GM21576 (cell line): ENCODE data around the gene KIF26A.
"Not testable (repeated sequence)": the region's sequence is repeated elsewhere in the genome, so short reads cannot be mapped to it uniquely, and the experiment has no call there.

Experiments
- ATAC-seq: cut with Tn5 transposase; IDR thresholded peaks from one replicate; pipeline ENCODE4 v1.9.1; 2021; ENCODE audit warnings: mild to moderate bottlenecking, moderate library complexity; ENCODE audit not compliant: unreplicated experiment

KIF26A gene

DNA sequence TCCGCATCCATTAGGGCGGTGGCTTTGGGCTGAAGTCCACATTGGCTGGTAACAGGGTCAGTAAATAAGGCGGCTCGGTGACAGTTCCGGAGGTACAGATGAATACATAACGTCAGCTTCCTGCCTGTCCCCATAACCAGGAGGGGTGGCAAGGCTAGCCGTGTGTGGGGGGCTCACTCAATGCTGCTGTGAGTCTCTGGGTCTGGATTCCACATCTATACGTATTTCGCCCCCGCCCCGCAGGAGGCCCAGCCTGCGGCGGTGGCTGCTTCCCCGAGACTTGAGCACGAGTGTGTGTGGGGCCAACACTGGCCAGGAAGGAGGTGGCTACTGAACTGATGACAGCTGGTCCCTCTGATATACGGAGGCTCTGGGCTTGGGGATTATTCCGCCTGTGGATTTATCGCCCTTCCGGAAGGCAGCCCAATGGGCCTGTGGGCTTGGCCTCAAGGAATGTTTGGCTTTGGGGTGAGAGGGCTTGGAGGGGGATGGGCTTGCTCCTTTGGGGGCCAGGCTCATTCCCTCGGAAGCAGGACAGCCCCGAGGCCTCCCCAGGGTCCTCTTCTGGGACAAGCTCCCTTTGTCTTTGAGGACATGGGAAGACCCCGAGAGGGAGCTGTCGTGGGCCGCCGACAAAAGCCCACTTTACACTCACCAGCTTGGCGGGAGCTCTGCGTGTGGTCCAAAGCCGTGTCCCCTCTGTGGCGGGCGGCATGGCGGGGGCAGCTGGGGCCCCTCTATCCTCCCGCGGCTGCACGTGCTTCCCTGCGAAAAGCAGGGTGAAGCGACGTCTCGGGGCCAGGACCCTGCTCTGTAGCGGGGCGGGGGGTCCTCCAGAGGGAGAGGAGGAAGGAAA lies 82.1 kb downstream of the KIF26A start:
- ATAC-seq = no peak

DNA sequence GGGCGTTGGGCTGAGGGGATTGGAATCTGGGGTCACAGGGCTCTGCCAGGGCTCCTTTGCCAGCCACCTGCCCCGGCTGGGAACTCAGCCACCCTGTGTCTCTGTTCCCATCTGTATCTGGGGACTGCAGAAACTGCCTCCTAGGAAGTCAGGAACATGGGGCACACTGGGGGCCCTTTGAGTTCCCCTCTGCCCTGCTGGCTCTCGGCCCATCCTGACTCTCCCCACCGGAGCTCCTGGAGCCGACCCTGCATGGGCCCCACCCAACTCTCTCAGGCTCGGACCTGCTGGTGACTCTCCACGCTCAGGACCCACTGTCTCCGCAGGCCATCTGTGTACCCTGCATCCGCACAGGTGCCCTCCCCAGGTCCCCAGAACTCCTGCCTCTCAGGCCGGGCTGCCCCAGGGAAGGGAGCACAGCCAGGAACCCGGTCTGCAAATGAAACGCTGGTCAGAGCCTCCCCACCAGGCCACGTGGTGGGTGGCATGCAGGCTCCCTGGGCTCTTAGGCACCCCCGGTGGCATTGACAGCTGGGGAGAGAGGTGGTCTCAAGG lies 82.8 kb downstream of the KIF26A start:
- no peak for ATAC-seq

DNA sequence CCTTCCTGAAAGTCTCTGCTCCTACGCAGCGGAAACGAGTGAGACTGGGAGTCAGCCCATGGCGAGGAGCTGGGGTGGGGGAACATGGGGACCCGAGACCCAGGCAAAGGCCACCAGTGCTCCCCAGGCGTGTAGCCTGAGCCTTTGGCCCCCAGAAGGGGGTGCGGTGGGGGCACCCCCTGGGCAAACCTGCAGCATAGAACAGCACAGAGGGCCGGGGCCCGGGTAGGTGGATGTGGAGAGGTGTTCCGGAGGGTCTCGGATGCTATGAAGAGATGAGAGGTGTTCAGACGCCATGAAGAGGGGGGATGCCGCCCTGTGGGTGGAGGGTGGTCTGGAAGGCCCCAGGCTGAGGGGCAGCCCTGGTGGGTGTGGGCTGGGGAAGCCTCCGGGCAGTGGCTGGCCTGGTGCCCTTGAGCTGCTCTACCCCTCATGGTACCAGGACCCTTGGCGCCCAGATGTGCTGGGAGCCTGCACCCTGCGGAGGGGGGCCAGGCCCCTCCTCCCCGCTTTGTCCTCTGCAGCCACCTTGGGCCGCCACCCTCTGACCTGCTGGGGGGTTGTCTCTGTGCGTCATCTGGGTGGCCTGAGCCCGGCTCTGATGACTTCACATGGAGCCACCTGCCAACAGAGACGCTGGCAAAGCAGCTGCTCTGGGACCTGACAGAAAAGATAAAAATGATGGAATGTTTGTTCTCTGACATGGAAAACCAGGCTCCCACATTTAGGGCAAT lies 83.4 kb downstream of the KIF26A start:
- no peak for ATAC-seq

DNA sequence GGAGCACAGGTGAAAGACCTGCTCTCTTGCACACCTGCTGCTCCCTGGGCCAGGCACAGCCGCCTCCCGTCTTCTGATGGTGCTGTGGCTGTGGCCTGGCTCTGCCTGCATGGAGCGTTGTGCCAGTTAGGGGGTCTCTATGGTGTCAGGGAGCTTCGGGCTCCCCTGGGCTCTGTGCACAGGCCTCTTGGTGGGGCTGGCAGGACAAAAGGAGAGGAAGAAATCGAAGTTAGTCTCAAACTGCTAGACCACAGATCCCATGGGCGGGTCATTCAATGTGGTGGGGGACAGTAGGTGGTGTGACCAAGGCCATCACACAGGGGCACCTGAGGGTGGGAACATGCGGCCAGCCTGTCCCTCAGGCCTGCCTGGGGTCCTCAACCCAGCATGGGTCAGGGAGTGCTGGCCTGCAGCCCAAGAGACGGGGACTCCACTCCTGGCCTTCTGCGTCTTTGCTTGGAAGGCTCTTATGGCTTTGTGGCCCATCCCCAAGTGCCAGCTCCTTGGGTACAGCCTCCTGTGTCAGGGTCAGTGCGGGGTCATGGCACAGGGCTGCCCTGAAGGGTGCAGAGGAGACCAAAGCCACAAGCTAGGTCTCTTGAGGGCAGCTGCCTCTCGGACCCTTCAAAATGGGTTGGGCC lies 84.1 kb downstream of the KIF26A start:
- no peak for ATAC-seq

DNA sequence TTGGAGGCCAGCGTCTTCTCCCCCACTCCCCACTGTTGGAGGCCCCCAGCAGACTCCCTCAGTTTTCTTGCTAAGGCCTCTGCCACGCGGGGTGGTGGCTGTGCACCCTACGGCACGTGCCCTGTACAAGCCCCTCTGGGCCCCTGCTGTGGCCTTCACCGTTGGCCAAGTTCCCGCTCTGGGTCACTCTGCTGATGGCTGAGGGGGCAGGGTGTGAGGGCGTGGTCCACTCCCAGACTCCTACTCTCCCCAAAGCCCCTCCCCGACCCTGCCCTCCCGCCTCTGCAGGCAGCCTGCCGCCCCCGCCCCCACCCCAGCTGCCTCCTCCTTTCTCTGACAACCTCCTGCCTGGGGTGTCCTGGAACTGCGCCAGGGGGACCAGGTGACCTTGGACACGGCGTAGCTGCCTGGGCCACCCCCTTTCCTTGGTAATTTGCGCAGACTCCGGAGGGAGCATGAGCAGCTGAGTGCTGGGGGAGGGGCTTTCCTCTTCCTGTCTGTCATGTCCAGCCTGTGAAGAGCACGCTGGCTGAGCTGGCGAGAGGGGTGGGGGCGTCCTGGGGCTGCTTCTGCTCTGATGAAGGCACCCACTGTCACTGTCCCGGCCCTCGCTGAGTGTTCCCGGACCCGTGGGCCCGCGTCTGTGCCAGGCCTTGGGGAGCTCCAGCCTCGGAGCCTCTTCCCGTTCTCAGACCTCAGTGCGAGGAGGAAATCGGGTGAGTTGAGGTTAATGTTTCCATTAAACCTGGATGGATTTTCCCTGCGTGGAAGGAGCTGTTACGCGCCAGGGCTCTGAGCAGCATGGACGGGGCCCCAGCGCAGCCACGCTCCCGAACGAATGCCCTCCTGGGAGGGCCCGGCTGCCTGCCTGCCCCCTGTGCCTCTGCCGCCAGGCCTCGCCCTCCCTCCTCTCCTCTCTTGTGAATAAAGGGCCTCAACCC lies 85.0 kb downstream of the KIF26A start:
- ATAC-seq = no peak

DNA sequence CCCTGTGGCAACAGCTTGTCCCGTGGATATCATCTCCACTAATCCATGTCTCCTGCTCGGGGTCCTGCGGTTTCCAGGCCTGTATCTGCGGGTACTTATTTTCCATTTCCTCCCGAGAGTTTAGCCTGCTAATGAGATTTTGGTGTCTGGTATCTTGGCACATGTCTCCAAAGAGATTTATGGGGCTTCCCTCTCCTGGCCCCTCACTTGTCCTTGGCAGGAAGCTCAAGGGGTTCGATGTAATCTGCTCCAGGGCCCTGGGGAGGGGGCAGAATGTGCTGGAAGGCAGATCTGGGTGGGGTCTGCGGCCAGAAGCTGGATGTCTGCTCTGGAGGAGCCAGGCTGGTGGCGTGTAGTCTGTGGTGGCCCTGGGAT lies 85.7 kb downstream of the KIF26A start:
- ATAC-seq = no peak

DNA sequence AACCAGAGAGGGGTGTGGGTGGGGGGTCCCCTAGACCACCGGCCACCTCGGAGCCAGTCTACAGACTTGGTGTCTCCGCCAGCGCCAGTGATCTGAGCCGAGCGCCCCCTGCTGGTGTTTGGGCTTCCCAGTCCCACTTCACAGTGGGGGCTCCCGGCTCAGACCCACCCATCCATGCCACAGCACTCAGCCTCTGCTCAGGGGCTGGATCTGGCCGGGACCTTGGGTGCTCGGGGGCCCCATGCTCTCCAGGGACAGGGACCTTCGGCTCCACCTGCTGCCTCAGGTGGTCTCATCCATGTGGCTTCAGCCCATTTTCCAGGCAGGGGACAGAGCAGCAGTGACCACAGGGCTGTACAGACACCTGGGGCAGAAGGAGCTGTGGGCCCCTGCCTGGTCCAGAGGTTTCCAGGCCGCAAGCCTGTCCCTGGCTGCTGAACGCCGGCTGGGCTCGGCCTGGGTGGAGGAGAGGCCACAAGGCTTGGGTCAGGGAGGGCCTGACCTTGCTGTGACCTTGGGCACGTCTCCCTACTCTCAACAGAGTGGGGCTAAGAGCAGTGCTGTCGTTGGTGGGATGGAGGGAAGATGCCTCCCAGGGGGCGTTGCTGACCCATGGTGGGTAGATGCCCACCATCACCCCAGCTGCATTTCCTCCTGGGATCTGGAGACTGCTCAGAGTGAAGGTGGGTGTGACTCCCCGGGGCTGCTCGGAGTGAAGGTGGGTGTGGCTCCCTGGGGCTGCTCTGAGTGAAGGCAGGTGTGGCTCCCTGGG lies 86.3 kb downstream of the KIF26A start:
- no peak for ATAC-seq

DNA sequence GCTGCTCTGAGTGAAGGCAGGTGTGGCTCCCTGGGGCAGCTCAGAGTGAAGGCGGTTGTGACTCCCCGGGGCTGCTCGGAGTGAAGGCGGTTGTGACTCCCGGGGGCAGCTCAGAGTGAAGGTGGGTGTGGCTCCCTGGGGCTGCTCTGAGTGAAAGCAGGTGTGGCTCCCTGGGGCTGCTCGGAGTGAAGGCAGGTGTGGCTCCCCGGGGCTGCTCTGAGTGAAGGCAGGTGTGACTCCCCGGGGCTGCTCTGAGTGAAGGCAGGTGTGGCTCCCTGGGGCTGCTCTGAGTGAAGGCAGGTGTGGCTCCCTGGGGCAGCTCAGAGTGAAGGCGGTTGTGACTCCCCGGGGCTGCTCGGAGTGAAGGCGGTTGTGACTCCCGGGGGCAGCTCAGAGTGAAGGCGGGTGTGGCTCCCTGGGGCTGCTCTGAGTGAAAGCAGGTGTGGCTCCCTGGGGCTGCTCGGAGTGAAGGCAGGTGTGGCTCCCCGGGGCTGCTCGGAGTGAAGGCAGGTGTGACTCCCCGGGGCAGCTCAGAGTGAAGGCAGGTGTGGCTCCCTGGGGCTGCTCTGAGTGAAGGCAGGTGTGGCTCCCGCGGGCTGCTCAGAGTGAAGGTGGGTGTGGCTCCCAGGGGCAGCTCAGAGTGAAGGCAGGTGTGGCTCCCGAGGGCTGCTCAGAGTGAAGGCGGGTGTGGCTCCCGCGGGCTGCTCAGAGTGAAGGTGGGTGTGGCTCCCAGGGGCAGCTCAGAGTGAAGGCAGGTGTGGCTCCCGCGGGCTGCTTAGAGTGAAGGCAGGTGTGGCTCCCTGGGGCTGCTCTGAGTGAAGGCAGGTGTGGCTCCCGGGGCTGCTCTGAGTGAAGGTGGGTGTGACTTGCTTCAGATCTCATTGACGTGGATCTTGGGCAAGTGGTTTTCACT lies 87.1 kb downstream of the KIF26A start:
- ATAC-seq = not testable (repeated sequence)

DNA sequence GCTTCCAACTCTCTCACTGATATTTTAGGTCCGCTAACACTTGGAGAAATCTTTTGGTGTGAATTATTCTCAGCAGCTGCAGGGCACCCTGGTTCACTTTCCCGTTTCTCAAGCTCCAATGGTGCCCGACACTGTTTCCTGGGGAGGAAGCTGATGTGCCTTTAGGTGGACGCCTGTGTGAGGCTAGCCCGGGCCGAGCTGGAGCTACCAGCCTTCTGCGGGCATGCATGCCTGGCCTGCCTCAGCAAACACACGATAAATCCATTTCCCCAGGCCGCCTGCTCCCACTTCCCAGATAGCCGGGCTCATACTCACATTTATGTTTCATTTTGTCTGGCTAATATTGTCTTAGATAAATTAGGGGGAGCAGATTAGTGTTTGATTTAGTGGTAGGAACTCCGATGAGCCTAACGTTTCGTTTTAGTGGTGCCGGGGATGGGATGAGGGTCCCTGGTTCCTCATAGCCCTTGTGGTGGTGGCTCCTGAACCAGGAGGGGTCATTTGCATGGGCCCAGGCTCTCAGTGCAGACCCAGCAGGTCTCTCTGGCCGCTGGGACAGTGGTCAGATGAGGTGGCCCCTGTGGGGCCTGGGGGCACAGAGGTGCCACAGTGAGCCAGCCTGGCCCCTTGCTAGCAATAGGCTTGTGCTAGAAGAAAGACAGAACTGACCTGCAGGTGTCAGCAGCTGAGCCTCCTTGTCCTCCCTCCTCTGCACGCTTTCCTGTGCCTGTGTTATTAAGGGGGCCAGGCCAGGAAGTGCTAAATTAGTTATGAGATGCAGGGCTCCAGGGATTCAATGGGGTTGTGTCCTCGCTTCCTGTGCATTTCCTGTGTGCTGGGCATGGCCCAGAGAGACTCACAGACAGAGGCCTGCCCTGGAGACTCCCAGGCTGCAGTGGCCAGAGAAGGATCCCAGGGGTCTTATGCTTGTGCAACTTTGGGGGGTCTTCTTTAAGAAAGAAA lies 88.3 kb downstream of the KIF26A start:
- no peak for ATAC-seq

DNA sequence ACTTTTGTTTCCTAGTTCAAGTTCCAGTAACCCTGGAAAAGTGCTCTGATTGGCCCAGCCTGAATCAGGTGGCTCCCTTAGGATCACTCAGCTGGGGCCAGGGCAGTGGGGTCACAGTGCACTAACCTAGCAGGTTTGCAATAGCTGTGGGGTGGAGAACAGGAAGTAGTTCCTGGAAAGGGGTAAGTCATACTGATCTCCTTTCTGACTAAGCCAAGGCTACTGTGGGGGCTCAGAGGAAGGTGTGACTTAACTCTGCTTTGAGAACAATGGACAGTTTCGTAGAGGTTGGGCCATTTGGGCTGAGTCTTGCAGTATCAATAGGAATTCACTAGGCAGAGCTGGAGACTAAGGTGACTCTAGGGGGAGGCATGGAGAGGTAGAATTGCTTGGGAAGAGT lies 89.4 kb downstream of the KIF26A start:
- no peak for ATAC-seq

DNA sequence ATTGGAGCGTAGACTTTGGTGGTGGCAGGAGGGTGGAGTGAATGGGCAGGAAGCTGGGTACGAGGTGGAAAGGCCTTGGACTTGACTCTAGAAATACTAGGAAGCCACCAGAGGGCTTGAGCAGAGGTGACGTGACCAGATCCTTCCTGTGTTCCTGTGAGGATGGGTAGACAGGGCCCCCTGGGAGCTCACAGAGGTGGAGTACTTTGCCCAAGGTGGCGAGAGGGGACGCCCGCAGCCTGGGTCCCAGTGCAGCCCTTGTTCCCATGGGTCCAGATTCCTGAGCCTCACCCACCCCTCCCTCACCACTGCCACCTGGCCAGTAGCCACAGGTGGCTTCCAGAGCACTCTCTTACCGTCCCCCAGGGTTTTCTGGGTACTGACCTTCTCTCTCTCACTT lies 89.8 kb downstream of the KIF26A start:
- no peak for ATAC-seq

DNA sequence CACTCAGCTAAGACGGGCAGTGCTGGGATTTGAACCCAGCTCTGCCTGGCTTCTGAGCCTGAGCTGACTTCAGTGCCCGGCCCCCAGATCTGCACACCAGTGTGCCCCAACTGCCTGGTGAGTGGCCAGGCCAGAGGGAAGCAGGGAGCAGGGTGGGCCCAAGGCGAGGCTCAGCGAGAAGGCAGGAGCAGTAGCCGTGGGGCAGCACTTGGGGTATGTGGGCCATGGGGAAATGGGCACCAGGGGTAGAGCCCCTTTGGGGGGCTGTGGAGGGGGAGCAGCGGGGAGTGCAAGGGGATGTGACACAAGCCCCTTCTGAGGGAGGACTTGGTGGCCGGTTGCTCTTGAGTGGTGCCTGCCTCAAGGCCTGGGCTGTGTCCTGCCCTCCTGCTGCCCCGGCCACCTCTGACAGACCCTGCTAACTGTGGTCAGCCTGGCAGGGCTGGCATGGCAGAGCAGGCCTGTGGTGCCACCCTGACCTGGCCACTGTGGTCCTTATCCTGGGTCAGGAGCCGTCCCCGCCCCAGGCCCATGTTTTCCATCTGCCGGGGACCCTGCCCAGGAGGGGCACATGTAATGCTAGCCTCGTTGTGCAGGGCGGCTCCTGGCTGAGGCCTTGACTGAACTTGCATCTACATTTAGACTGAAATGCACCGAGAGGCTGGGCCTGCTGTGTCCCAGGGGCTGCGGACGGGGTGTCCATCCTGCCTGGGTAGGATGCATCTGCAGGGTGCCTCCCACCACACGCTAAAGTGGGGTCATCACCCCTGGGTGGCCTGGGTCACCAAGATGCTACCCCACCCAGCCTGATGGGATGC lies 90.5 kb downstream of the KIF26A start:
- no peak for ATAC-seq

DNA sequence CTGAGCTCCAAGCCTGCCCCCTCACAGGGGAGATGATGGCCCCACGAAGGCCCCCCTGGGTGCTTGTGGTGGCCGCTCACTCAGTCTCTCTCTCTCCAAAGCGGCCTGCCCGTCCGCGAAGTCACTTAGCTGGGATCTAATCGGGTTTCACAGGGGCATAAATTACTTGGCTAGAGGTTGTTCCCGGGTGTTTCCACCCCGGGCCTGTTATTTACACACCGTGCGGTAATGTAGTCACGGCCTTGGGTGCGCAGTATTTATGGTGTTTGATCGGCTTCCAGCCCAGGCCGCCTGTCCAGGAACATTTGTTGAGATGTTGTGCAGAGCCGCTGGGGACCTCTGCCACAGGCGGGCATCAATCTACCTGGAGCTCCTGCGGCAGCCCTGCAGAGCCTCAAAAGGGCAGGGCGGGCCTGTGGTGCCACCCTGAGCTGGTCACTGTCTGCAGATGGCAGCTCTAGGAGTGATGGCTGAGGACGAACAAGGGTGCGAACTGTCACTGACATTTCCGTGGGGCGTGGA lies 91.2 kb downstream of the KIF26A start:
- ATAC-seq = no peak

DNA sequence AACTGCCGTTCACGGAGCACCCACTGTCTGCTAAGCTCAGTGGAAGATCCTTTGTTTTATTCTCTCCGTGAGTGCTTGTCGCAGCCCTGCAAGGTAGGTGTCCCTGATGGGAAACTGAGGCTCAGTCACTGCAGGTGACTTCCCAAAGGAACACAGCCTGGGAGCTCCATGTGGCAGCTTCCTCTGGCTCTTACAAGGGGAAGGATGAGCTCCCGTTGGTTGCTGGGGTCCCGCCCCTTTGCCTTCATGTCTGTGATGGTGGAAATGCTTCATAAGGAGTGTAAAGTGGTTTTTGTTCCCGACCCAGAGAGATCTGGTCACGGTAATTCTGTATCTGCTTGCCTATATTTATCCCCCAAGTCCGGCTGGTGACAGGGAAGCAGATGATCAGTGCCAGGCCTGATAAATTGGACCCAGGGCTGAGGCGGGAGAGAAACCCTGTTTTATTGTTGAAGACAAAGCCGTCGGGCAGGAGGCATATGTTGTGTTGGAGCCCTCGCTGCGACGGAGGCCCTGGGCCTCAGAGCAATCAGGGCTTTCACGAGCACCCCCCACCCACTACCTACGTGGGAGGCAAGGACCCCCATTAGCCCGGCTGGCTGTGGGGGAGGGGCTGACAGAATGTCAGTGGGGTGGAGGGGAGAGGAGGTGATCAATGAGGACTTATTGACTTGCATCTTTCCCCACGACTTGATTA lies 91.9 kb downstream of the KIF26A start:
- ATAC-seq = no peak
